Dedifferentiated amniotic fluid mesenchymal stem cell (primary cell): Measurements from ENCODE around the gene CLRN1.
"Not testable (repeated sequence)": the region's sequence is repeated elsewhere in the genome, so short reads cannot be mapped to it uniquely, and the experiment has no call there.

Experiments used
- DNase-seq: peaks from one replicate; pipeline ENCODE4 v3.0.0-alpha.2; 2016; ENCODE audit errors: extremely low spot score

The CLRN1 gene

GRCh38 chr3:150972366-150973071 is at the start of gene CLRN1:
CLRN1 (minus strand) TSS chr3:150972727; CDS start chr3:150972708, 19 bp downstream.
- DNase-seq, result no peak

GRCh38 chr3:151016478-151016795 is 43.9 kb upstream of the CLRN1 start:
- DNase-seq, result peak; percentile 15

- no peak for DNase-seq
These were observed 43.4 kb upstream of the CLRN1 start for GRCh38 chr3:151015767-151016477.

- DNase-seq, result no peak
These were observed 42.7 kb upstream of the CLRN1 start for GRCh38 chr3:151015181-151015580.

- no peak for DNase-seq
These were observed 42.0 kb upstream of the CLRN1 start for GRCh38 chr3:151014501-151015018.

GRCh38 chr3:151012753-151013152 is 40.2 kb upstream of the CLRN1 start:
- DNase-seq, result no peak

GRCh38 chr3:151011427-151011826 is 38.9 kb upstream of the CLRN1 start:
- no peak for DNase-seq

GRCh38 chr3:151009981-151010380 is 37.5 kb upstream of the CLRN1 start:
- DNase-seq, result no peak

GRCh38 chr3:151009430-151009829 is 36.9 kb upstream of the CLRN1 start:
- no peak for DNase-seq

GRCh38 chr3:151008699-151009098 is 36.2 kb upstream of the CLRN1 start:
- DNase-seq, result peak; percentile 35

- DNase-seq, result no peak
These were observed 31.2 kb upstream of the CLRN1 start for GRCh38 chr3:151003768-151004134.

GRCh38 chr3:151003029-151003767 is 30.7 kb upstream of the CLRN1 start:
- no peak for DNase-seq

GRCh38 chr3:151002003-151002981 is 29.8 kb upstream of the CLRN1 start:
- no peak for DNase-seq

GRCh38 chr3:150998996-150999395 is 26.5 kb upstream of the CLRN1 start:
- no peak for DNase-seq

GRCh38 chr3:150996731-150997130 is 24.2 kb upstream of the CLRN1 start:
- no peak for DNase-seq

- DNase-seq, result no peak
These were observed 23.0 kb upstream of the CLRN1 start for GRCh38 chr3:150995510-150995909.

GRCh38 chr3:150989208-150989607 is 16.7 kb upstream of the CLRN1 start:
- no peak for DNase-seq

- DNase-seq, result not testable (repeated sequence)
These were observed 15.9 kb upstream of the CLRN1 start for GRCh38 chr3:150988395-150988794.

- no peak for DNase-seq
These were observed 13.2 kb upstream of the CLRN1 start for GRCh38 chr3:150985711-150986110.

- DNase-seq, result no peak
These were observed 11.5 kb upstream of the CLRN1 start for GRCh38 chr3:150984066-150984465.

GRCh38 chr3:150978566-150979148 is 6.1 kb upstream of the CLRN1 start:
- no peak for DNase-seq
